CD14-positive monocyte (primary cell): ENCODE measurements around the gene SRGAP1. TPM values are rescaled to one million over a fixed set of nuclear protein-coding genes. Genes with fewer than 3 reads are reported as not detected.

Experiments
- DNase-seq, 3 donors: peaks; one replicate each; pipeline ENCODE4 v3.0.0-alpha.2; 2011 to 2022
- H2AFZ ChIP-seq: 2 replicates; pipeline ENCODE4 v1.6.0; 2012; ENCODE audit warnings: mild to moderate bottlenecking, low read depth, low read length, inconsistent platforms; ENCODE audit not compliant: insufficient read depth, poor library complexity, severe bottlenecking
- H3K27ac ChIP-seq, 2 donors: 1 replicate in 1 of 2; 2 replicates in 1 of 2; pipeline ENCODE4 v1.5.1; 2012 to 2013; ENCODE audit warnings: low read length in 2 of 2, control low read depth in 1 of 2, inconsistent platforms in 1 of 2, low read depth in 1 of 2, mild to moderate bottlenecking in 1 of 2
- H3K27me3 ChIP-seq, 2 donors: one replicate each; pipeline versions ENCODE4 v1.6.0 to v1.6.1; 2011 to 2013; ENCODE audit warnings: low read length in 2 of 2; ENCODE audit not compliant: control insufficient read depth in 2 of 2, insufficient read depth in 2 of 2
- H3K36me3 ChIP-seq, 2 donors: replicated peaks in 1 of 2; 1 replicate in 1 of 2; 2 replicates in 1 of 2; pipeline versions ENCODE4 v1.5.1 to v1.6.1; 2012 to 2013; ENCODE audit warnings: low read length in 2 of 2, control low read depth in 1 of 2, inconsistent platforms in 1 of 2, mild to moderate bottlenecking in 1 of 2; ENCODE audit not compliant: insufficient read depth in 2 of 2, control insufficient read depth in 1 of 2
- H3K4me1 ChIP-seq, 2 donors: 1 replicate in 1 of 2; 2 replicates in 1 of 2; pipeline versions ENCODE4 v1.5.1 to v1.6.1; 2012 to 2013; ENCODE audit warnings: low read length in 2 of 2, control low read depth in 1 of 2, inconsistent platforms in 1 of 2, mild to moderate bottlenecking in 1 of 2, moderate library complexity in 1 of 2; ENCODE audit not compliant: insufficient read depth in 2 of 2, control insufficient read depth in 1 of 2
- H3K4me2 ChIP-seq: replicated peaks from 2 replicates; pipeline ENCODE3; 2012; ENCODE audit warnings: low read length, moderate library complexity, mild to moderate bottlenecking; ENCODE audit not compliant: poor library complexity, severe bottlenecking; ENCODE audit errors: extremely low read depth
- H3K4me3 ChIP-seq, 3 experiments: fragments of 200-600 bp in 1 of 3; sonication (generic) in 1 of 3; replicated peaks in 1 of 3; 1 replicate in 2 of 3; 2 replicates in 1 of 3; pipeline ENCODE4 v1.5.1; 2011 to 2013; ENCODE audit warnings: low read length in 3 of 3, mild to moderate bottlenecking in 3 of 3, control low read depth in 2 of 3, low read depth in 2 of 3, inconsistent platforms in 1 of 3, moderate library complexity in 1 of 3
- H3K79me2 ChIP-seq: 2 replicates; pipeline ENCODE4 v1.6.0; 2012; ENCODE audit warnings: mild to moderate bottlenecking, control low read depth, inconsistent platforms, low read length, moderate library complexity; ENCODE audit not compliant: insufficient read depth
- H3K9ac ChIP-seq: 2 replicates; pipeline ENCODE4 v1.6.0; 2017; ENCODE audit warnings: low read length, mild to moderate bottlenecking; ENCODE audit not compliant: insufficient read depth, poor library complexity, severe bottlenecking
- H3K9me3 ChIP-seq, 2 donors: replicated peaks in 1 of 2; 1 replicate in 1 of 2; 2 replicates in 1 of 2; pipeline versions ENCODE4 v1.5.1 to v1.6.1; 2012 to 2013; ENCODE audit warnings: low read length in 2 of 2, control low read depth in 1 of 2; ENCODE audit not compliant: control insufficient read depth in 1 of 2, insufficient read depth in 1 of 2
- H4K20me1 ChIP-seq: 2 replicates; pipeline ENCODE4 v1.6.0; 2012; ENCODE audit warnings: mild to moderate bottlenecking, low read length, control low read depth, moderate library complexity; ENCODE audit not compliant: insufficient read depth
- H3K27ac Mint-ChIP-seq, 7 donors: one replicate each; pipeline ENCODE4 v1.8.0; 2020; ENCODE audit warnings: mild to moderate bottlenecking in 7 of 7, mixed read lengths in 7 of 7, moderate library complexity in 6 of 7, inconsistent platforms in 2 of 7
- H3K27me3 Mint-ChIP-seq, 3 donors: one replicate each; pipeline ENCODE4 v1.8.0; 2021 to 2022; ENCODE audit warnings: low read depth in 3 of 3, mild to moderate bottlenecking in 3 of 3, mixed read lengths in 3 of 3, moderate library complexity in 3 of 3, inconsistent platforms in 1 of 3
- H3K36me3 Mint-ChIP-seq, 2 donors: one replicate each; pipeline ENCODE4 v1.8.0; 2020; ENCODE audit warnings: mixed read lengths in 2 of 2, inconsistent platforms in 1 of 2, mild to moderate bottlenecking in 1 of 2
- H3K4me1 Mint-ChIP-seq: one replicate; pipeline ENCODE4 v1.8.0; 2020; ENCODE audit warnings: mild to moderate bottlenecking, mixed read lengths
- H3K4me3 Mint-ChIP-seq, 2 donors: one replicate each; pipeline ENCODE4 v1.8.0; 2020; ENCODE audit warnings: mild to moderate bottlenecking in 2 of 2, mixed read lengths in 2 of 2, moderate library complexity in 1 of 2
- H3K9me3 Mint-ChIP-seq, 7 donors: one replicate each; pipeline ENCODE4 v1.8.0; 2020 to 2022; ENCODE audit warnings: mixed read lengths in 7 of 7, mild to moderate bottlenecking in 6 of 7, moderate library complexity in 6 of 7, inconsistent platforms in 2 of 7
- WGBS: methylation state at CpG from one replicate; pipeline ENCODE4 v1.1.5; 2013; ENCODE audit warnings: missing lambda C conversion rate; ENCODE audit not compliant: insufficient coverage; 5-methylcytosine and 5-hydroxymethylcytosine counted together
- intact Hi-C, 2 donors: fragments of 100-400 bp; cut with micrococcal nuclease; formaldehyde crosslinking; loops; one replicate each; pipeline versions ENCODE4 v1.15.0 to v1.15.1; 2023
- polyA plus RNA-seq, 3 donors: library from polyadenylated mRNA; depleted of rRNA in 1 of 3; unstranded in 2 of 3; stranded (reverse) in 1 of 3; fragments of 300-500 nt in 2 of 3; fragments of >200 nt in 1 of 3; fragmentation: Illumina TruSeq in 2 of 3; gene quantifications; 1 replicate in 2 of 3; 2 replicates in 1 of 3; pipeline ENCODE4 v1.2.3, GENCODE V29; 2012 to 2021
- TF ChIP-seq, protein P1 (sequence below): fragments of 200-600 bp; IDR thresholded peaks from one replicate; pipeline ENCODE4 v1.8.0; 2022; ENCODE audit warnings: antibody characterized with exemption, mild to moderate bottlenecking

The SRGAP1 gene
- polyA plus RNA-seq, 3 donors: 0.05 to 0.52 (median 0.07) TPM

DNA sequence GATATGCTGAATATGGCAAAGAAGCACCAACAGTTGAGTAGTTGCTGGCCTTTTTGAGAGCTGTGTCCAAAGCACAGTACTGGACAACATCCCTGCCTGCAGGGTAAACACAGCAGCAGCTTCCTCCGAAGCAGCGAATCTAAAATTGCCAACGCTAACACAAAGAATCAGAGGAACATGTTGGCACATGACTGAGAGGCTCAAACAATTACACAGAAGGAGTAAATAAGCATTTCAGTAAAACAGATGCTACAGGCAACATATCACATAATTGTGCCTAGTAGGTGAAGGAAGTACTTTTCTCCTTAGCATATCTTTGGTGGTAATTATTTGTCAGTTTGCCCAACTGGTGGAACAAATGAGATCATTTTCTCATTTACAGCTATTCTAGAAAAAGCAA, 325.5 kb downstream of the SRGAP1 start:
- H3K27me3 ChIP-seq: no peaks in the 10 kb centered on the region
- Mint-ChIP-seq H3K27me3 (peaks cover 0 to 4% (median 0%) of the 10 kb centered on the region in 3 donors), H3K4me3 (no peak overlapping the region), H3K27ac (no peak overlapping the region), H3K4me1 (no peaks in the 10 kb centered on the region), H3K36me3 (no peaks in the 10 kb centered on the region), H3K9me3 (peaks cover 0 to 4% (median 0%) of the 10 kb centered on the region in 7 donors)
- WGBS: 96% methylated on average over 3 of the region's 3 CpGs
- H3K79me2 ChIP-seq: no peaks in the 10 kb centered on the region
- H3K36me3 ChIP-seq: no peaks in the 10 kb centered on the region
- H3K4me3 ChIP-seq: no peak overlapping the region
- H3K27ac ChIP-seq: no peak overlapping the region
- DNase-seq: no peak
- H3K4me1 ChIP-seq: no peaks in the 10 kb centered on the region
- H3K9me3 ChIP-seq: no peaks in the 10 kb centered on the region
- intact Hi-C loops: no loop called here
- no peak overlapping the region for H3K4me2 ChIP-seq
- TF ChIP-seq, protein P1, sequence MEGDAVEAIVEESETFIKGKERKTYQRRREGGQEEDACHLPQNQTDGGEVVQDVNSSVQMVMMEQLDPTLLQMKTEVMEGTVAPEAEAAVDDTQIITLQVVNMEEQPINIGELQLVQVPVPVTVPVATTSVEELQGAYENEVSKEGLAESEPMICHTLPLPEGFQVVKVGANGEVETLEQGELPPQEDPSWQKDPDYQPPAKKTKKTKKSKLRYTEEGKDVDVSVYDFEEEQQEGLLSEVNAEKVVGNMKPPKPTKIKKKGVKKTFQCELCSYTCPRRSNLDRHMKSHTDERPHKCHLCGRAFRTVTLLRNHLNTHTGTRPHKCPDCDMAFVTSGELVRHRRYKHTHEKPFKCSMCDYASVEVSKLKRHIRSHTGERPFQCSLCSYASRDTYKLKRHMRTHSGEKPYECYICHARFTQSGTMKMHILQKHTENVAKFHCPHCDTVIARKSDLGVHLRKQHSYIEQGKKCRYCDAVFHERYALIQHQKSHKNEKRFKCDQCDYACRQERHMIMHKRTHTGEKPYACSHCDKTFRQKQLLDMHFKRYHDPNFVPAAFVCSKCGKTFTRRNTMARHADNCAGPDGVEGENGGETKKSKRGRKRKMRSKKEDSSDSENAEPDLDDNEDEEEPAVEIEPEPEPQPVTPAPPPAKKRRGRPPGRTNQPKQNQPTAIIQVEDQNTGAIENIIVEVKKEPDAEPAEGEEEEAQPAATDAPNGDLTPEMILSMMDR: no peak
- no peaks in the 10 kb centered on the region for H4K20me1 ChIP-seq
- no peak overlapping the region for H2AFZ ChIP-seq
- H3K9ac ChIP-seq: no peak overlapping the region

DNA sequence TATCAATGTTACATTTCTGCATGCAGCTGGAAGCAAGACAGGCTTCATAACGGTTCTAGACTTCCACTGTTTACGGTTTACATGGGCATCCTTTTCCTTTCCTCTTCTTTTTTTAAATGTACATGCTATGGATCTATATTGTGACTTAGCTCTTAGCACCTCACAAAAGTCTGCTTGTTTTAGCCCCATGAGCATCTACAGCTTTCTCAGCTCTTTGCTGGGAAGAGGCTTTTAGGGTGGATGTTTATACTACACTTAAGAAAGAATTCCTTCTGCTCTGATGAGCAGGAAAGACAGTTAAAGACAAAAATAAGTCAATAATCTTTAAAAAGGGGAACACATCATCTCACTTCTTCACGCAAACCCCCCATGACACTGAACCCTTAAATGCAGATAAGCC, 326.2 kb downstream of the SRGAP1 start:
- Histone ChIP-seq H3K27ac (no peak overlapping the region), H3K4me1 (no peaks in the 10 kb centered on the region), H3K9ac (no peak overlapping the region), H3K4me2 (no peak overlapping the region), H2AFZ (no peak overlapping the region), H3K4me3 (no peak overlapping the region), H3K27me3 (no peaks in the 10 kb centered on the region), H3K79me2 (no peaks in the 10 kb centered on the region), H4K20me1 (no peaks in the 10 kb centered on the region), H3K9me3 (no peaks in the 10 kb centered on the region), H3K36me3 (no peaks in the 10 kb centered on the region)
- peaks cover 4% of the 10 kb centered on the region for H3K4me1 Mint-ChIP-seq
- TF ChIP-seq, protein P1: no peak
- no CpG with 5 or more reads among the region's 3 CpGs for WGBS
- peaks cover 0 to 4% (median 0%) of the 10 kb centered on the region in 3 donors for H3K27me3 Mint-ChIP-seq
- no peaks in the 10 kb centered on the region for H3K36me3 Mint-ChIP-seq
- H3K27ac Mint-ChIP-seq: no peak overlapping the region
- DNase-seq: no peak
- H3K4me3 Mint-ChIP-seq: no peak overlapping the region
- peaks cover 0 to 4% (median 0%) of the 10 kb centered on the region in 7 donors for H3K9me3 Mint-ChIP-seq
- intact Hi-C loops: no loop called here
